ENCODE data around the gene PEPD. TPM values are rescaled to one million over a fixed set of nuclear protein-coding genes. Genes with fewer than 3 reads are reported as not detected.

PEPD gene
- total and polyA plus RNA-seq, 2 of the 4 experiments (the other 2 are of a cell fraction): 36.7 to 88.4 TPM

DNA sequence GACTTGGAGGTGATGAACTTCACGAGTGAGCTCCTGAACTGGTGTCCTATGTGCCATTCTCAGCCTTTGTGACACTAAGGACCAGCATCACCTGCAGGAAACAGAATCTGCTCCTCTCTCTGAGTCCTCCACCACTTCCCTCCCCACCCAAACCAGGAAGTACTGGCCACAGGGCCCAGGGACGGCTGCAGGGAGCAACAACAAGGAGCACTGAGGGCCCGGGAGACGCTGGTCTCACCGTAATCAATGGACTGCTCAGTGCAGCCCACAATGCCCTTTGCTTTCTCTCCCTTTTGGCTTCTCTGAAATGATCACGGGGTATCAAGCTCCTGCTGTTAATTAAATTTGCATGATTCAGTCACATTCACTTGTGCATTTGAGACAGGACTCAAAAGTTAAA, 18.6 kb downstream of the PEPD start:
- intact Hi-C loops (cut with micrococcal nuclease): no loop called here
- Histone ChIP-seq H4K5ac (ENCODE audit: low read depth, low read length) (no peak overlapping the region), H3K27me3 (ENCODE audit: control insufficient read depth, insufficient read depth, low read length) (no peaks in the 10 kb centered on the region), H3K4me3 (ENCODE audit: insufficient read depth, low read depth, low read length) (no peak overlapping the region), H3K56ac (ENCODE audit: extremely low read depth, insufficient read depth, low read length) (no peak overlapping the region), H4K8ac (ENCODE audit: low read depth in 2 of 2, low read length in 2 of 2) (no peak overlapping the region), H2BK15ac (ENCODE audit: low read depth, low read length) (no peak overlapping the region), H2AK5ac (ENCODE audit: low read depth, low read length) (no peak overlapping the region), H3K27ac (ENCODE audit: insufficient read depth, low read length) (no peak overlapping the region), H2BK20ac (ENCODE audit: low read depth, low read length) (no peak overlapping the region), H3K14ac (replicated peaks; ENCODE audit: low read depth, low read length) (no peak overlapping the region), H3K9me3 (ENCODE audit: control insufficient read depth, insufficient read depth, low read length) (no peaks in the 10 kb centered on the region), H2AFZ (replicated peaks; ENCODE audit: low read length, poor library complexity) (no peak overlapping the region), H2BK5ac (ENCODE audit: low read depth, low read length, poor library complexity, severe bottlenecking) (no peak overlapping the region), H3K4ac (ENCODE audit: low read depth, low read length) (no peak overlapping the region), H3K23ac (ENCODE audit: low read depth, low read length) (no peak overlapping the region), H2BK120ac (ENCODE audit: low read depth, low read length) (no peak overlapping the region), H2AK9ac (replicated peaks; ENCODE audit: low read depth, low read length, poor library complexity) (no peak overlapping the region), H3K79me1 (ENCODE audit: low read depth in 1 of 2, low read length in 2 of 2) (peaks cover 6 to 16% of the 10 kb centered on the region in 2 experiments; a peak in 3 of 4 replicates), H4K20me1 (ENCODE audit: insufficient read depth, low read length) (peaks cover 8% of the 10 kb centered on the region), H3K18ac (ENCODE audit: low read depth, low read length) (no peak overlapping the region), H3K9ac (ENCODE audit: low read depth, low read length) (no peak overlapping the region), H3K36me3 (ENCODE audit: control insufficient read depth, insufficient read depth, low read length) (peaks cover 7% of the 10 kb centered on the region; the same call in 1 of the 2 replicates), H4K91ac (ENCODE audit: insufficient read depth, low read depth, low read length) (no peak overlapping the region), H3K9me1 (ENCODE audit: insufficient read depth, low read length) (peaks cover 14% of the 10 kb centered on the region; the same call in 1 of the 2 replicates), H3K4me1 (ENCODE audit: control insufficient read depth, insufficient read depth, low read length) (no peaks in the 10 kb centered on the region), H3K4me2 (ENCODE audit: low read depth, low read length) (no peak overlapping the region)
- CTCF ChIA-PET: no interaction called here
- ATAC-seq (ENCODE audit: low read depth) (no peak), DNase-seq (no peak)
- no TSS peak for BruUV-seq (replicated peaks)
- dilution Hi-C loops (cut with HindIII; ENCODE audit: low sequenced_read_pairs, unreplicated experiment): no loop called here
- POLR2A ChIA-PET (ENCODE audit: unreplicated experiment): no interaction called here
- in situ Hi-C loops (cut with MboI; ENCODE audit: low sequenced_read_pairs): no loop called here
- TF ChIP-seq RAD21 (IDR thresholded peaks at IDR 0.05; ENCODE audit: low read length) (no peak), FOS (IDR thresholded peaks at IDR 0.05; ENCODE audit: low read depth, low read length) (no peak), RCOR1 (IDR thresholded peaks at IDR 0.05; ENCODE audit: insufficient replicate concordance, low read length) (no peak), CEBPB (IDR thresholded peaks at IDR 0.05; ENCODE audit: low read depth, low read length) (no peak), SMC3 (IDR thresholded peaks at IDR 0.05; ENCODE audit: low read depth, low read length) (no peak), MXI1 (IDR thresholded peaks at IDR 0.05; ENCODE audit: borderline replicate concordance, low read depth, low read length) (no peak), NFE2L2 (IDR thresholded peaks at IDR 0.05; ENCODE audit: low read depth, low read length) (no peak), MAZ (IDR thresholded peaks at IDR 0.05; ENCODE audit: borderline replicate concordance, low read depth, low read length) (no peak), BHLHE40 (IDR thresholded peaks at IDR 0.05; ENCODE audit: low read depth, low read length) (no peak), POLR2A (IDR thresholded peaks at IDR 0.05; ENCODE audit: low read depth, low read length) (no peak), MAFK (IDR thresholded peaks at IDR 0.05; ENCODE audit: low read depth, low read length) (no peak), CHD1 (IDR thresholded peaks at IDR 0.05; ENCODE audit: low read depth, low read length) (no peak), RFX5 (IDR thresholded peaks at IDR 0.05; ENCODE audit: low read depth, low read length) (no peak)
- TF ChIP-seq, protein P1, sequence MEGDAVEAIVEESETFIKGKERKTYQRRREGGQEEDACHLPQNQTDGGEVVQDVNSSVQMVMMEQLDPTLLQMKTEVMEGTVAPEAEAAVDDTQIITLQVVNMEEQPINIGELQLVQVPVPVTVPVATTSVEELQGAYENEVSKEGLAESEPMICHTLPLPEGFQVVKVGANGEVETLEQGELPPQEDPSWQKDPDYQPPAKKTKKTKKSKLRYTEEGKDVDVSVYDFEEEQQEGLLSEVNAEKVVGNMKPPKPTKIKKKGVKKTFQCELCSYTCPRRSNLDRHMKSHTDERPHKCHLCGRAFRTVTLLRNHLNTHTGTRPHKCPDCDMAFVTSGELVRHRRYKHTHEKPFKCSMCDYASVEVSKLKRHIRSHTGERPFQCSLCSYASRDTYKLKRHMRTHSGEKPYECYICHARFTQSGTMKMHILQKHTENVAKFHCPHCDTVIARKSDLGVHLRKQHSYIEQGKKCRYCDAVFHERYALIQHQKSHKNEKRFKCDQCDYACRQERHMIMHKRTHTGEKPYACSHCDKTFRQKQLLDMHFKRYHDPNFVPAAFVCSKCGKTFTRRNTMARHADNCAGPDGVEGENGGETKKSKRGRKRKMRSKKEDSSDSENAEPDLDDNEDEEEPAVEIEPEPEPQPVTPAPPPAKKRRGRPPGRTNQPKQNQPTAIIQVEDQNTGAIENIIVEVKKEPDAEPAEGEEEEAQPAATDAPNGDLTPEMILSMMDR (conservative IDR thresholded peaks at IDR 0.05; ENCODE audit: low read depth, low read length): no peak
- TF ChIP-seq, protein P2, sequence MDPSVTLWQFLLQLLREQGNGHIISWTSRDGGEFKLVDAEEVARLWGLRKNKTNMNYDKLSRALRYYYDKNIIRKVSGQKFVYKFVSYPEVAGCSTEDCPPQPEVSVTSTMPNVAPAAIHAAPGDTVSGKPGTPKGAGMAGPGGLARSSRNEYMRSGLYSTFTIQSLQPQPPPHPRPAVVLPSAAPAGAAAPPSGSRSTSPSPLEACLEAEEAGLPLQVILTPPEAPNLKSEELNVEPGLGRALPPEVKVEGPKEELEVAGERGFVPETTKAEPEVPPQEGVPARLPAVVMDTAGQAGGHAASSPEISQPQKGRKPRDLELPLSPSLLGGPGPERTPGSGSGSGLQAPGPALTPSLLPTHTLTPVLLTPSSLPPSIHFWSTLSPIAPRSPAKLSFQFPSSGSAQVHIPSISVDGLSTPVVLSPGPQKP (IDR thresholded peaks at IDR 0.05; ENCODE audit: borderline replicate concordance, low read depth, low read length): no peak
- TF ChIP-seq, protein P3, sequence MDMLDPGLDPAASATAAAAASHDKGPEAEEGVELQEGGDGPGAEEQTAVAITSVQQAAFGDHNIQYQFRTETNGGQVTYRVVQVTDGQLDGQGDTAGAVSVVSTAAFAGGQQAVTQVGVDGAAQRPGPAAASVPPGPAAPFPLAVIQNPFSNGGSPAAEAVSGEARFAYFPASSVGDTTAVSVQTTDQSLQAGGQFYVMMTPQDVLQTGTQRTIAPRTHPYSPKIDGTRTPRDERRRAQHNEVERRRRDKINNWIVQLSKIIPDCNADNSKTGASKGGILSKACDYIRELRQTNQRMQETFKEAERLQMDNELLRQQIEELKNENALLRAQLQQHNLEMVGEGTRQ (IDR thresholded peaks at IDR 0.05; ENCODE audit: low read depth, low read length): no peak
- WGBS, 2 experiments (ENCODE audit: extremely low coverage in 2 of 2, insufficient read length in 1 of 2): 81% methylated on average over 4 of the region's 6 CpGs; no CpG with 5 or more reads in 1 of the 2 experiments
